BJ (cell line): Measurements from ENCODE around the gene EHBP1L1. TPM values are rescaled to one million over a fixed set of nuclear protein-coding genes. Genes with fewer than 3 reads are reported as not detected.

Source experiments
- CTCF ChIA-PET: fragments of 350-600 bp; formaldehyde crosslinking; extraction: SDS; loops from one replicate; lab custom pipeline; 2021; ENCODE audit warnings: antibody characterized with exemption, inconsistent platforms; lab: Yijun Ruan, JAX
- POLR2A ChIA-PET: fragments of 300-600 bp; sonication (Branson Sonifier 250); formaldehyde crosslinking; extraction: SDS; loops from one replicate; lab custom pipeline; 2021; ENCODE audit warnings: antibody characterized with exemption; lab: Charles Lee
- DNase-seq: peaks from one replicate; pipeline ENCODE4 v3.0.0-alpha.2; 2011; ENCODE audit warnings: low read depth
- H3K27me3 ChIP-seq: 2 replicates; pipeline ENCODE4 v1.6.0; 2011; ENCODE audit warnings: low read length; ENCODE audit not compliant: control insufficient read depth, insufficient read depth
- H3K36me3 ChIP-seq: 2 replicates; pipeline ENCODE4 v1.5.1; 2011; ENCODE audit warnings: low read length; ENCODE audit not compliant: control insufficient read depth, insufficient read depth
- H3K4me3 ChIP-seq: 2 replicates; pipeline ENCODE4 v1.5.1; 2011; ENCODE audit warnings: low read depth, mild to moderate bottlenecking, control low read depth, low read length
- CTCF ChIP-seq: IDR thresholded peaks from 2 replicates; pipeline ENCODE4 v1.5.1; 2011; ENCODE audit warnings: low read depth, mild to moderate bottlenecking, control low read depth, inconsistent platforms, low read length, moderate library complexity; ENCODE audit not compliant: insufficient read depth
- polyA plus RNA-seq: library from polyadenylated mRNA; depleted of rRNA; stranded (reverse); fragments of >200 nt; gene quantifications from 2 replicates; pipeline ENCODE4 v1.2.3, GENCODE V29; 2011

EHBP1L1 gene
- polyA plus RNA-seq, 1 experiment = 30.9 TPM

GRCh38 chr11:65595543-65596281 lies 19.9 kb downstream of the EHBP1L1 start, which contains the start of gene KCNK7:
KCNK7 (minus strand) TSS chr11:65595800; CDS start chr11:65595772, 28 bp downstream.
- ChIA-PET POLR2A (no interaction called here), CTCF (interaction anchor here (1.7 to 11.8 kb wide), 4 partner anchors 9 to 54 kb away, joined by 4 to 134 read pairs (median 34); partner anchors contain the start of gene EHBP1L1)
- H3K27me3 ChIP-seq = no peaks in the 10 kb centered on the region
- no peak for DNase-seq
- peaks cover 15% of the 10 kb centered on the region for H3K36me3 ChIP-seq
- TF ChIP-seq CTCF = no peak
- no peak within 1 kb of the TSS for H3K4me3 ChIP-seq

- TF ChIP-seq CTCF = no peak
- H3K36me3 ChIP-seq = peaks cover 15% of the 10 kb centered on the region
- no peaks in the 10 kb centered on the region for H3K27me3 ChIP-seq
- no peak overlapping the region for H3K4me3 ChIP-seq
- no peak for DNase-seq
- CTCF ChIA-PET = interaction anchor here (1.7 to 11.8 kb wide), 3 partner anchors 13 to 55 kb away, joined by 4 to 134 read pairs (median 25); partner anchors contain the start of gene EHBP1L1
- POLR2A ChIA-PET = no interaction called here
These were observed 20.7 kb downstream of the EHBP1L1 start for GRCh38 chr11:65596520-65596919.

- ChIA-PET CTCF (interaction anchor here (0.8 to 1.0 kb wide), 3 partner anchors 10 to 261 kb away, joined by 3 to 5 read pairs (median 5); partner anchors contain the start of gene EHBP1L1), POLR2A (no interaction called here)
- DNase-seq = no peak
- no peak overlapping the region for H3K4me3 ChIP-seq
- TF ChIP-seq CTCF = no peak
- H3K36me3 ChIP-seq = peaks cover 12% of the 10 kb centered on the region
- no peaks in the 10 kb centered on the region for H3K27me3 ChIP-seq
These were observed 22.4 kb downstream of the EHBP1L1 start for GRCh38 chr11:65598258-65598699.

- DNase-seq = no peak
- Histone ChIP-seq H3K27me3 (no peaks in the 10 kb centered on the region), H3K4me3 (no peak overlapping the region), H3K36me3 (peaks cover 16% of the 10 kb centered on the region)
- ChIA-PET CTCF (interaction anchor here (1.0 to 1.8 kb wide), 2 partner anchors 58 to 260 kb away, joined by 3 to 8 read pairs; no protein-coding TSS in a partner anchor), POLR2A (interaction anchor here (0.9 kb wide), 1 partner anchor 12 kb away, joined by 4 read pairs; no protein-coding TSS in a partner anchor)
- no peak for TF ChIP-seq CTCF
These were observed 23.5 kb downstream of the EHBP1L1 start for GRCh38 chr11:65599216-65599954.

GRCh38 chr11:65599955-65600246 lies 24.0 kb downstream of the EHBP1L1 start:
- Histone ChIP-seq H3K36me3 (peaks cover 21% of the 10 kb centered on the region), H3K4me3 (no peak overlapping the region), H3K27me3 (no peaks in the 10 kb centered on the region)
- POLR2A ChIA-PET = no interaction called here
- DNase-seq = no peak
- CTCF ChIA-PET = interaction anchor here (1.8 kb wide), 1 partner anchor 59 kb away, joined by 8 read pairs; no protein-coding TSS in a partner anchor
- TF ChIP-seq CTCF = no peak
